Measurements from ENCODE around the gene EIF2S2.

Gene EIF2S2

GRCh38 chr20:34088305-34089174 lies 23.5 kb downstream of the EIF2S2 start:
- DNase-seq = no peak

- DNase-seq = no peak
Observed at GRCh38 chr20:34085544-34086040, 26.5 kb downstream of the EIF2S2 start.

GRCh38 chr20:34084227-34084923 lies 27.7 kb downstream of the EIF2S2 start:
- DNase-seq = no peak

- no peak for DNase-seq
Observed at GRCh38 chr20:34083781-34084180, 28.3 kb downstream of the EIF2S2 start.

- no peak for DNase-seq
Observed at GRCh38 chr20:34083137-34083536, 28.9 kb downstream of the EIF2S2 start.

GRCh38 chr20:34082232-34082887 lies 29.7 kb downstream of the EIF2S2 start:
- no peak for DNase-seq

- no peak for DNase-seq
Observed at GRCh38 chr20:34079818-34080217, 32.2 kb downstream of the EIF2S2 start.

- DNase-seq = no peak
Observed at GRCh38 chr20:34078540-34078939, 33.5 kb downstream of the EIF2S2 start.

GRCh38 chr20:34076952-34077351 lies 35.1 kb downstream of the EIF2S2 start:
- DNase-seq = no peak

- no peak for DNase-seq
Observed at GRCh38 chr20:34075647-34076046, 36.4 kb downstream of the EIF2S2 start.

- DNase-seq = no peak
Observed at GRCh38 chr20:34074101-34074760, 37.8 kb downstream of the EIF2S2 start.

GRCh38 chr20:34072778-34073177 lies 39.3 kb downstream of the EIF2S2 start:
- no peak for DNase-seq

GRCh38 chr20:34072076-34072475 lies 40.0 kb downstream of the EIF2S2 start:
- no peak for DNase-seq

GRCh38 chr20:34070859-34071258 lies 41.2 kb downstream of the EIF2S2 start:
- no peak for DNase-seq

- DNase-seq = no peak
Observed at GRCh38 chr20:34070079-34070439, 42.0 kb downstream of the EIF2S2 start.

GRCh38 chr20:34069341-34070078 lies 42.5 kb downstream of the EIF2S2 start:
- DNase-seq = peak; percentile 72 to 76

- no peak for DNase-seq
Observed at GRCh38 chr20:34068001-34068400, 44.0 kb downstream of the EIF2S2 start.

- no peak for DNase-seq
Observed at GRCh38 chr20:34066476-34067090, 45.5 kb downstream of the EIF2S2 start.

- no peak for DNase-seq
Observed at GRCh38 chr20:34065260-34065659, 46.8 kb downstream of the EIF2S2 start.

- no peak for DNase-seq
Observed at GRCh38 chr20:34064286-34064685, 47.8 kb downstream of the EIF2S2 start.

- no peak for DNase-seq
Observed at GRCh38 chr20:34062570-34063482, 49.2 kb downstream of the EIF2S2 start.
